ENCODE data around the gene AKAP9.

- no peak for TF ChIP-seq POLR2A (IDR thresholded peaks at IDR 0.05)
- TF ChIP-seq CTCF (IDR thresholded peaks at IDR 0.05), result no peak
These were observed 151.5 kb downstream of the AKAP9 start for GRCh38 chr7:92092210-92092609.
